ENCODE measurements around the gene HK3.

HK3 gene

GRCh38 chr5:176849611-176850227, 49.4 kb downstream of the HK3 start:
- no peak for DNase-seq (ENCODE audit: low read depth)

- no peak for DNase-seq (ENCODE audit: low read depth)
Observed at GRCh38 chr5:176848651-176849050, 50.5 kb downstream of the HK3 start.

GRCh38 chr5:176847726-176848290, 51.3 kb downstream of the HK3 start:
- DNase-seq (ENCODE audit: low read depth), result no peak

- DNase-seq (ENCODE audit: low read depth), result no peak
Observed at GRCh38 chr5:176847148-176847547, 52.0 kb downstream of the HK3 start.

GRCh38 chr5:176846335-176847140, 52.6 kb downstream of the HK3 start:
- no peak for DNase-seq (ENCODE audit: low read depth)

DNA sequence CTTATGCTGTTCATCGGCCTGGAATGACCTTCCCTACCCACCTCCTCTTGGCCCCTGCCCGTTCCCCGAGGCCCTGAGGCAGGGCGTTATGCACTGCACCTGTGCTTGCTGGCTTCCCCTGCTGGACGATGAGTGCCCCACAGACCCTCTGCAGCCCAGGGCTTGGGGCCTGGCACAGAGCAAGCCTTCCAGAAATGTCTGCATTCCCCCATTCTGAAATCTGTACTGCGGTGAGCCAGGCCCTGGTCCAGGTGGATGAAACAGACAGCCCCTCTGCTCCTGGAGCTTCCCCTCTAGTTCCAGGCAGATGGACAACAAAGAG, 53.8 kb downstream of the HK3 start:
- no peak for DNase-seq (ENCODE audit: low read depth)

GRCh38 chr5:176844706-176845391, 54.3 kb downstream of the HK3 start:
- peak; percentile 22 for DNase-seq (ENCODE audit: low read depth)

- DNase-seq (ENCODE audit: low read depth), result no peak
Observed at GRCh38 chr5:176844281-176844680, 54.9 kb downstream of the HK3 start.

DNA sequence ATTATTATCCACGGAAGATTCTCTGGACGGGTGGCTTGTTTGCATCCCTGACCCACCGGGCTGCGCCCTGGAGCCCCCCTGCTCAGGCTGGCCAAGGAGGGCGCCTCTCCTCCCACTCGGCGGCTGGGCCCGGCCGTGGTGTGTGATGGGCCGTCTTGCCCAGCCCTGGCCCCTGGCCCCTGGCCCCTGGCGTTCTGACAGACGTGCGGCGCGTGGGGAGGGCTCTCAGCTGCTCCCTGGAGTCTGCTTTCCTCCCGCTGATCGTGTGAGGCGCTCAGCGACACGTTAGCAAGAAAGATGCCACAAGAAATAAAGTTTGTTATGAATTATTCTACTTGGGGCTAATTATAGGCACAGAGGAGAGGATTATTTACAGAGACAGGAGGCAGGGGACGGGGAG, 55.5 kb downstream of the HK3 start:
- no peak for DNase-seq (ENCODE audit: low read depth)

DNA sequence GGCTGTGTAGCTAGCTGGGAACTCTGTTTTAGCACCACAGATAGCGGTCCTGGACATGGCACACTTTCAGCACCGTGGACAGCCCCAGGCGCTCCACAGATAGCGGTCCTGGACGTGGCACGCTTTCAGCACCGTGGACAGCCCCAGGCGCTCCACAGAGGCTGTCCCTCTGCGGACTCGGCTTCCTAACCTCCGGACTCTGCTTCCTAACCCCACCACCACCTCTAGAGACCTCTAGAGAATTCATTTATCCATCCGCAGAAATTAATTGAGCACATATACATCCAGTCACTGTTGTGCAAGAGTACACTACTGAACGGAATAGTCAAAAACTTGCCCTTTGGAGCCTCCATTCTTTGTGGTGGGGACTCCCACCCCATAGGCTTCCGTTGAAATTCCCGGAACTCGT, 61.4 kb downstream of the HK3 start:
- DNase-seq (ENCODE audit: low read depth), result peak; percentile 86

GRCh38 chr5:176836811-176837706, 62.1 kb downstream of the HK3 start:
- no peak for DNase-seq (ENCODE audit: low read depth)

GRCh38 chr5:176835918-176836317, 63.2 kb downstream of the HK3 start:
- no peak for DNase-seq (ENCODE audit: low read depth)

DNA sequence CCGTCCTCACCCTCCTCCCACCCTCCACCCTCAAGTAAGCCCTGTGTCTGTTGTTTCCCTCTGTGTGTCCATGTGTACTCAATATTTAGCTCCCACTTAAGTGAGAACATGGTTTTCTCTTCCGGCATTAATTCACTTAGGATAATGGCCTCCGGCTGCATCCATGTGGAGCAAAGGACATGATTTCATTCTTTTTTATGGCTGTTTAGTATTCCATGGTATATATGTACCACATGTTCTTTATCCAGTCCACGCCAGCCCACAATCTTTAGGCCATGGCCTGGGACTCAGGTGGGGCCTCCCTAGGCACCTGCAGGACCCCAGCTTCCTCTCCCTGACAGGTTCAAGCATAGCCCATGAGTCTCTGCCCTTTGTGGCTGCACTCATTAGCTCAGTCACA, 65.9 kb downstream of the HK3 start:
- no peak for DNase-seq (ENCODE audit: low read depth)

GRCh38 chr5:176832162-176832561, 67.0 kb downstream of the HK3 start:
- DNase-seq (ENCODE audit: low read depth), result no peak

GRCh38 chr5:176831425-176831824, 67.7 kb downstream of the HK3 start:
- no peak for DNase-seq (ENCODE audit: low read depth)

- DNase-seq (ENCODE audit: low read depth), result no peak
Observed at GRCh38 chr5:176830995-176831423, 68.1 kb downstream of the HK3 start.

Measured in iris pigment epithelial cell (primary cell).